Islet precursor cell (in vitro differentiated cells): ENCODE measurements around the gene LPA.
"Not testable (repeated sequence)": the region's sequence is repeated elsewhere in the genome, so short reads cannot be mapped to it uniquely, and the experiment has no call there.

Experiments
- DNase-seq: peaks from one replicate; pipeline ENCODE4 v3.0.0-alpha.2; 2018

LPA gene

DNA sequence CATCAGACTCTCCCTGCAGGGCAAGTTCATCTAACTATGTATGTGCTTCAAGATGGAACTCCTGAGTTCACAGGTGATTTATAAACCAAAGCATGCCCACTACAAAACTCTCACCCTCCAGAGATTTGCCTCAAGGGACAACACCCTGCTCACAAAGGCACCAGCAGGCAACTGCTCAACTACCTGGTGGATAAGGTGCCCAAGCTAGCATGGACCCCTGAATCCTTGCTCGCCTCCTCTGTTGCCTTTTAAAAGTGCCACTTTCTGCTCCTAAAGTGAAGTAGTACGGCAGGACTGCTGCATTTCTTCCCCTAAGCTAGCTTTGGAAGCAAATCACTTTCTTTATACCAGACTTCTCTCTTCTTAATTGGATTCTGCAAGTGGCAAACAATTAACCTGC is 1.2 kb downstream of the LPA start:
- no peak for DNase-seq

DNA sequence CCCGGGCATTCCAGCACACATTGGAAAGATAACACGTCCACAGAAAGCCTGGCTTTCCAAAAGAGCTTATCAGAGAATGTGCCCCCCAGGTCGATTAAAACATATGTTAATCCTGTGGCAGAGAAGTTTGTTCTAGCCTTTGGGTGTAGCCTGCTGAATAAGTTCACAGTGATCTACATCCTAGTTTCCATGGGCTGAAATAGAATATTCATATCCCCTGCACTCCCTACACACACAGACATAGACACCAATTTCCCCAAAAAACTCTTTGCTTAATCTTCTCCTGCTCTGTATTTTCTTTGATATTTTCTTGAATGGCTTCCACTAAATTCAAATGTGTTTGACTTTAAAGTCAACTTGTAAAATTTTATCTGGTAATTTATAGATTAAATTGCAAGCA is 1.6 kb downstream of the LPA start:
- DNase-seq: no peak

DNA sequence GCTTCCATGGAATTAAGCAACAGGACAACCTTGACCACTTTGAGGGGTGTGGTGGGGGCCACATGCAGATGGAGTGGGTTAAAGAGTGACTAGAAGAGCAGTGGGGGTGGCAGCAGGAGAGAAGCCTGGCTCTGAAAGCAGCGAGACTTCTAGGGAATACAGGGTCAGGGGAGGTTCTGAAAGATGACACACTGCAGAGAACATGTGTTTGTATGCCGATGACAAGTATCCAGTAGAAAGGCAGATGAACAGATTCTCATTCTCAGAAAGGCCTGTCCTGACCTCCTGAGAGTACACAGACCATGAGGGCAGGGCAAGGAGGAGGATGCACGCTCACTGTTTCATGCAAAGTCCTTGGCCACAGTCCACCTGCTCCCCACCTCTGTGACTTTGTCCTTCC is 2.9 kb downstream of the LPA start:
- DNase-seq: no peak

DNA sequence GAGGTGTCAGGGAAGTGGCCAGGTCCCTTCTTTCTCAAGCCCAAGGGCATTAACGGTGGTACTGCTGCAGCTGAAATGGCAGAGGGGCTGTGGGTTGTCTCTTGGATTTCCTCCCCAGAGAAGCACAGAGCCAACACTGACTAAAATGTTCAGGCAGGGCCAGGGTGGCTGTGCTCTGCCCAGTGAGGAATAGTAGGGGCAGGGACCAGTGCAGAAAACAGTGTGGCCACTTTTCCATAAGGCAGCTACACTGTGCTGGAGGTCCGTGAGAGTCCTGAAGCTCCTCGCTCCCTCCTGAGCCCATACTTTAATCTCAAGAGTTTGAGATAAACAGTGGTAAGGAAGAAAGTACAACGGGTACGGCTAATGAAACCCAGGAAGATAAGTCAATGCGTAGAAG is 4.5 kb downstream of the LPA start:
- DNase-seq: no peak

DNA sequence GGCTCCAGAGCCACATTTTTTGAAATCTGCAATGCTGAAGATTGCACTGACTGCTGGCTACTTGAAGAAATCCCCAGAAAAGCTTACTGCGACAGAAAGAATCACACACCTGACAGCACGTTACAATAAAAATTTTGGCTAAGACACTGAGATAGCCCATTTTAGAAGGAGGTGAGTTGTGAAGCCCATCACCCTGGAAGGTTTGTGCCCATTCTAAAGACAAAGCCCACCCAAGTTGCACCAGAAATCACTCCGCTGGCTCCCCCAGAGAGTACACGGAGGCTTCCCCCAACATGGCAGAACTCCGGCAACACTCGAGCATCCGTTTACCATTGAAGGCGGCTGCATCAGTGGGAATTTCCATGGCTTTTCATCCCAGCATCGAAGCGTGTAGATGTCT is 29.4 kb downstream of the LPA start:
- DNase-seq: no peak

DNA sequence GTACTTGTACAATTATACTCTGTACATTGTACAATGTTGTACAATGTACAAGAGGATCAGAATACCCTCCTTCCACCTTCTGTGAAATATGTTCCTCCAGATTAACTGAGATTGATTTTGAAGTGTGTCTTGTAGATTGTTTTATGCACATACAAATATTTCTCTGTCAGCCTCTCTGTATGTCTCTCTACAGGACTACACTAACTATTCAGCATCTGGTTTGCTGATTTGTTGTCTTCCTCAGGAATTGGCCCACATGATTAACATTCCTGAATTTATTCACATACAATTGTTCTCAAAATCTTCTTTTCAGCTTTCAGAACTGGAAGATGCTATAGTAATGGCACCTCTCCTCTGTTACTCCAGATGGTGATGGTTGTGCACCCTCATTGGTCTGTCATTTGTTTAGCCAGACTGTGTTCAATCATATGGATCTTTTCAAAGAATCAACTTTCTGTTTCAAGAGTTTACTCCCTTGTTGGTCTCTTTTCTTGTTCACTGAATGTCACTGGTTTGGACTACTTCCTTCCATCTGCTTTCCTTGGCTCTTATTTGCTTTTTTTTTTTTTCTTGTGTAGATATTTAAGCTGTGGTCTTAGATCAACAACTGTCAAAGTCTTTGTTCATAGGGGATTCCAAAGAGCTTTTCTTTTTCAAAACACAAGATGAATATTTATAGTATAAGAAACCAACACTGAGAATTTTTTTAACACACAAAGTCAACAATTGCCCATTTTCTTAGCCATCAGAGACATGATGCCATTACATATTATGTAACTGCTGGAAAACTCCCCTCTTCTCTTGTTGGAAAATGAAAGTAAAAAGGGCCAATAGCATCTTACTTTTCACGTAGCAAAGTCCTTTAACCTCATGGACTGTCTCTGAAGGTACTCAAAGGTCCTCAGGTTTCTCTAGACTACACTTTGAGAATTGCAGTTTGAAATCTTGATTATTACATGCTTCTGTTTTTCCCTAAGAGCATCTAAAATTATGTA is 67.9 kb downstream of the LPA start:
- DNase-seq: no peak

DNA sequence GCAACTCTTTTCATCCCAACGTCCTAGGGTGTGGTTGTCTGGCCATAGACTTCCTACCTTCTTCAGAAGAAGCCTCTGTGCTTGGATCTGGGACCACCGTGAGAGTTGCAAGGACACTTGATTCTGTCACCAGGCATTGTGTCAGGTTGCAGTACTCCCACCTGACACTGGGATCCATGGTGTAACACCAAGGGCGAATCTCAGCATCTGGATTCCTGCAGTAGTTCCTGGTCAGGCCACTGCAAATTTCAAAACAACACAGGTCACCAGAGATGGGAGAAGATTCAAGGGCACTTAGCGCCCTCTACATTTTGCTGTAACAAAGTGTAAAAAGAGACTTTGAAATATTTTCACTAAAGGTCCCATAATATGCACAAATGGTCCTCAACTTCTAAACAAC is 68.8 kb downstream of the LPA start:
- not testable (repeated sequence) for DNase-seq

DNA sequence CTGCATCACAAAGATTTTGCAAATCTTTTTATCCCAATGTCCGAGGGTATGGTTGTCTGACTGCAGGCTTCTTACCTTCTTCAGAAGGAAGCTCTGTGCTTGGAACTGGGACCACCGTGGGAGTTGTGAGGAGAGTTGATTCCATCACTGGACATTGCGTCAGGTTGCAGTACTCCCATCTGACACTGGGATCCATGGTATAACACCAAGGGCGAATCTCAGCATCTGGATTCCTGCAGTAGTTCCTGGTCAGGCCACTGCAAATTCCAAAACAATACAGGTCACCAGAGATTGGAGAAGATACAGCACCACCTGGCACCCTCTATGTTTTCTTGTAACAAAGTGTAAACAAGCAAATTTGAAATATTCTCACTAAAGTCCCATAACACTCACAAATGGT is 77.7 kb downstream of the LPA start:
- no peak for DNase-seq

DNA sequence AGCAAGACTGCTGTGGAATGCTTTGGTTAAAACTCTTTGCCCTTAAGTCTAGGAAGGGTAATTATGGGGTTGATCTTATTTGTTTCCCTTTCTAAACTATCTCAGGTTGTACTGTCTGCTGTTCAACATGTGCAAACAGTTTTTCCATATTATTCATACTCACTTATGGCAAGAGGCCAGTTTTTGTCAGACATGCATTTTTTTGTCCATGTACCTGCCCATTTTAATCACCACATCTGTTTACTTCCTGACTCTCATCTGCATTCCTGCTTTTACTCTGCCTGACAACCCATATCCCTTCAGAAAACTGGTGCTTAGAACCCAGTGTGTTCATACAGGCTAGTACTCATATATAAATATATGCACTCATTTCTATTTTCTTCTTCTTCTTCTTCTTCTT is 80.3 kb downstream of the LPA start:
- no peak for DNase-seq

DNA sequence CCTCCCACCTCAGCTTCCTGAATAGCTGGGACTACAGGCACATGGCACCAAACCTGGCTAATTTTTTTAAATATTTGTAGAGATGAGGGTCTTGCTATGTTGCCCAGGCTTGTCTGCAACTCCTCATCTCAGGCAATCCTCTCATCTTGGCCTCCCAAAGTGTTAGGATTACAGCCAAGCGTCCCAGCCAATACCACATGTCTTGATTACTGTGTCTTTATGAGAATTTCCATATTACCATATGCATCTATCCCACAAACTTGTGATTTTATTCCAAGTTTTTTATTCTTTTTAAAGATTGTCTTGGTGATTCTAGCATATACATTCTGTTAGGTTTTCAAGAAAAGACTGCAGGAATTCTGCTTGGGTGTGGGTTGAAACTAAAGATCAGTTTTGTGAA is 82.7 kb downstream of the LPA start:
- no peak for DNase-seq

DNA sequence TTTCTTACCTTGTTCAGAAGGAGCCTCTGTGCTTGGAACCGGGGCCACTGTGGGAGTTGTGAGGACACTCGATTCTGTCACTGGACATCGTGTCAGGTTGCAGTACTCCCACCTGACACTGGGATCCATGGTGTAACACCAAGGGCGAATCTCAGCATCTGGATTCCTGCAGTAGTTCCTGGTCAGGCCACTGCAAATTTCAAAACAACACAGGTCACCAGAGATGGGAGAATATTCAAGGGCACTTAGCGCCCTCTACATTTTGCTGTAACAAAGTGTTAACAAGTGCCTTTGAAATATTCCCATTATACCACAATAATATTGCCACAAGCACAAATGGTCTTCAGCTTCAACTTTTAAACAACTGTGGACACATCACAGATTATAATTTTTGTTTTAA is 85.6 kb downstream of the LPA start:
- not testable (repeated sequence) for DNase-seq

DNA sequence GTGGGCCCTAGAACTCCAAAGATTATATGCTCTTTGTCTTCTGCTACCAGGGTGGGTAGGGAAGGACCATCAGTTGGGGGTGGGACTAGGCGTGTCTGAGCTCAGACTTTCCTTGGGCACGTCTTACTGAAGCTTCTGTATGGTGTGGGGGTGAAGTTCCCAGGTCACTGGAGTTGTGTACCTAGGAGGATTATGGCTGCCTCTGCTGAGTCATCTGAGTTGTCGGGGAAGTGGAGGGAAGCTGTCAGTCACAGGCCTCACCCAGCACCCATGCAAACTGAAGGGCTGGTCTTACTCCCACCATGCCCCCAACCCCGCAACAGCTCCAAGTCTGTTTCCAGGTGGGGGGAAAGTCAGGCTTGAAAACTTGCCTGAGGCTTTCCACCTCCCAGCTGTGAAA is 90.1 kb downstream of the LPA start:
- no peak for DNase-seq

DNA sequence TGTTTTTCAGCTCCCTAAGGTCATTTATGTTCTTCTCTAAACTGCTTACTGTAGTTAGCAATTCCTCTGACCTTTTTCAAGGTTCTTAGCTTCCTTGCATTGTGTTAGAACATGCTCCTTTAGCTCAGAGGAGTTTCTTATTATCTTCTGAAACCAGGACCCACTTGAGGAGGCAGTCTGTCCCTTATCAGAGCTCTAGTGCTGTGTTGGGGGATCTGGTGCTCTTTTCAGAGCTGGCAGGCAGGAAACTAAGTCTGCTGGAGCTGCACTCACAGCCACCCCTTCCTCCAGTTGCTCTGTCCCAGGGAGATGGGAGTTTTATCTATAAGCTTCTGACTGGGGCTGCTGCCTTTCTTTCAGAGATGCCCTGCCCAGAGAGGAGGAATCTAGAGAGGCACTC is 92.9 kb downstream of the LPA start:
- not testable (repeated sequence) for DNase-seq

DNA sequence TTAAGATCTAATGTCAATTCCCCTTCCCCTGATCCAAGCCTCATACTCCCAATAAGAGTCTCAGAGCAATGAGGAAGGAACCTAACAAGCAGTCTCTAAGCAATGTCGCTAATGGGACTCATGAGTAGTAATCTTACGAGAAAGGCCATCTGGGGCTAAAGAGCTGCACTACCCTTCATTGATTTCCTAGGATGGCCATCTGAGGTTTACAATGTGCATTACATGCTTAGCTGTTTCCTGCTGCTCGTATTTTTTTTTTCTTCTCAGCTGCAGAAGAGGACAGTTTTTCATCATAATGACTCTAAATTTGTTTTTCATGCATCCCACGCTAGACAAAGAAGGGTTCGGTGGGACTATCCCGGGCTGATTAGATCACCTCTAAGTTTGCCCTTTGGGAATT is 119.3 kb downstream of the LPA start:
- DNase-seq: no peak

DNA sequence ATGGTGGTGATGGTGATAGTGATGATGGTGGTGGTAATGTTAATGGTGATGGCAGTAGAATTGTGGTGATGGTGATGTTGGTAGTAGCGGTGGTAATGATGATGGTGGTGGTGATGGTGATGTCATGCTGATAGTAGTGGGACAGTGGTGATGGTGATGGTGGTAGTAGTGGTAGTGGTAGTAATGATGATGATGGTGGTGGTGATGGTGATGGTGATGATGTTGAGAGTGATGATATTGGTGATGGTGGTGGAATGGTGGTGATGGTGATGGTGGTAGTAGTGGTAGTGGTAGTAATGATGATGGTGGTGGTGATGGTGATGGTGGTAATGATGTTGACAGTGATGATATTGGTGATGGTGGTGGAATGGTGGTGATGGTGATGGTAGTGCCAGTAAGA is 128.8 kb downstream of the LPA start:
- peak; percentile 12 for DNase-seq

DNA sequence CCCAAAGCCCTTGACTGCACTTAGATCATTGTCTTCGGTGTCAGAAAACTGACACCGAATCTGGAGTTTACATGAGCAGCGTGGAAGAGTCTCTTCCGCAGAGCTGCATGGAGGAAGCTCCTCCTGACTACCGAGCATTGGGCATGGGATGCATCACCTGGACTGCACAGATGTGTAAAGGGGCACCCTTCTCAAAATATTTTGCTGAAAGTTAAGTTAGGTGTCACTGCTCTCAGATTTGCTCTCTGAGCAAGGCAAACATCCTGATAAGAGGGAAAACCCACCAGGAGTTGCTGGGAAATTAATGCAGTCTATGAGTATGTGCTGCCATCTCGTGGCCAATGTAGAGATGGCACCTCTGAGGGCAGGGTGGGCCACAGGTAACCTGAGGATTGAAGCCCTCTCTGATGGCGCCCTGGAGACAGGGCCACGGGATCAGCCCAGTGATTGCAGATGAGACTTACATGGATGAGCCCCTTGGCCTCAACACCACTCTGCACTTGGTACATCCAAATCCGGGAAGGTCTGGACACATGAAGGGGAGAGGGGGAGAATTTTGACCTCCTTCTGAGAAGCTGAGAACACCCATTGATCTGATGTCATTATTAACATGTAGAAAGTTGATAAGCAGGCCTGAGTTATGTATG is 129.9 kb downstream of the LPA start:
- peak; percentile 77 for DNase-seq

DNA sequence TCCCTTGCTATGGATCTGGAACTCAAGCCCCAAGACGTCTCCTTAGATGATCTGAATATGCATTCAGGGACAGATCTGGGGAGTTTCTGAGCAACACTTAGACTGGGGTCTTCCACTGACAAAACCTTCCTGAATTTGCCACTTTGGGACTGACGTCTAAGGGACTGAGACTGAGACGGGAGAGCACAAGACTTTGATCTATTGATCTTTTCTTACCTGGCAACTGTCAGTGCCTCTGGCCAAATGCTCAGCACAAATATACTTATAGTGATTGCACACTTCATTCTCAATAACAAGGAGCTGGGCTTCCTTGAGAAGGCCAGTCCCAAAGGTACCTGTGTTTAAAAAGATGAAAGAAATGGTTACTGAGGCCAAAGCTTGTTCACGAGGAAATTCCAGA is 131.8 kb downstream of the LPA start:
- no peak for DNase-seq

DNA sequence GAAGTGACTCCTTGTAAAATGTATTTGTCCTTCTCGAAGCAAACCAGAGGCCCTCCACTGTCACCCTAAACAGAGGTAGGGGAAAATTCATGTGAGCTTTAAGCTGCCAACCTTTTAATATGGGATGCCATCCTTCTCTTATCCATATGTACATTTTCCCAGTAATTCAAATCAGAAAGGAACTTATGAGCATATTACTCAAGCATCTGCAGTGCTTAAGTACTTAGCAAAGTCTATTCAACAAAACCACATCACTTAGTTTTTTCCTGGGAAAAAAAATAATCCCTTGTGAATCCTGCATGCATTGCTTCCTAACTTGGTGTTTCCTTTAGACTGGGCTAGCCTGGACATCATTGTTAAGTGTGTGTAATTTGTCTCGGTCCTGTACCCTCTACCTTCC is 132.2 kb downstream of the LPA start:
- no peak for DNase-seq

DNA sequence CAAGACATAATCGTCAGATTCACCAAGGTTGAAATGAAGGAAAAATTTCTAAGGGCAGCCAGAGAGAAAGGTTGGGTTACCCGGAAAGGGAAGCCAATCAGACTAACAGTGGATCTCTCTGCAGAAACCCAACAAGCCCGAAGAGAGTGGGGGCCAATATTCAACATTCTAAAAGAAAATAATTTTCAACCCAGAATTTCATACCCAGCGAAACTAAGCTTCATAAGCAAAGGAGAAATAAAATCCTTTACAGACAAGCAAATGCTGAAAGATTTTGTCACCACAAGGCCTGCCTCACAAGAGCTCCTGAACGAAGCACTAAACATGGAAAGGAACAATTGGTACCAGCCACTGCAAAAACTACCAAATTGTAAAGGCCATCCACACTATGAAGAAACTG is 134.6 kb downstream of the LPA start:
- DNase-seq: not testable (repeated sequence)

DNA sequence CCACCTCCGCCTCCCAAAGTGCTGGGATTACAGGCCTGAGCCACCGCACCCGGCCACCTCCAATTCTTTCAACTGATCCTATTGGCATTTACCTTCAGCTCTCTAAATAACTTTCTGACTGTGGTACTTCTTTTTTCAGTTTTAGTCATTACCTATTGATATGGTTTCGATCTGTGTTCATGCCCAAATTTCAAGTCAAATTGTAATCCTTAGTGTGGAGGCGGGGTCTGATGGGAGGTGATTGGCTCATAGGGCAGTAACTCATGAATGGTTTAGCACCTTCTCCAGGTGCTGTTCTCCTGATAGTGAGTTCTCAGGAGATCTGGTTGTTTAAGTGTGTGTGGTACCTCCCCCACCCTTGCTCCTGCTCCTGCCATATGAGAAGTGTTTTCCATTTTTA is 140.9 kb downstream of the LPA start:
- no peak for DNase-seq

DNA sequence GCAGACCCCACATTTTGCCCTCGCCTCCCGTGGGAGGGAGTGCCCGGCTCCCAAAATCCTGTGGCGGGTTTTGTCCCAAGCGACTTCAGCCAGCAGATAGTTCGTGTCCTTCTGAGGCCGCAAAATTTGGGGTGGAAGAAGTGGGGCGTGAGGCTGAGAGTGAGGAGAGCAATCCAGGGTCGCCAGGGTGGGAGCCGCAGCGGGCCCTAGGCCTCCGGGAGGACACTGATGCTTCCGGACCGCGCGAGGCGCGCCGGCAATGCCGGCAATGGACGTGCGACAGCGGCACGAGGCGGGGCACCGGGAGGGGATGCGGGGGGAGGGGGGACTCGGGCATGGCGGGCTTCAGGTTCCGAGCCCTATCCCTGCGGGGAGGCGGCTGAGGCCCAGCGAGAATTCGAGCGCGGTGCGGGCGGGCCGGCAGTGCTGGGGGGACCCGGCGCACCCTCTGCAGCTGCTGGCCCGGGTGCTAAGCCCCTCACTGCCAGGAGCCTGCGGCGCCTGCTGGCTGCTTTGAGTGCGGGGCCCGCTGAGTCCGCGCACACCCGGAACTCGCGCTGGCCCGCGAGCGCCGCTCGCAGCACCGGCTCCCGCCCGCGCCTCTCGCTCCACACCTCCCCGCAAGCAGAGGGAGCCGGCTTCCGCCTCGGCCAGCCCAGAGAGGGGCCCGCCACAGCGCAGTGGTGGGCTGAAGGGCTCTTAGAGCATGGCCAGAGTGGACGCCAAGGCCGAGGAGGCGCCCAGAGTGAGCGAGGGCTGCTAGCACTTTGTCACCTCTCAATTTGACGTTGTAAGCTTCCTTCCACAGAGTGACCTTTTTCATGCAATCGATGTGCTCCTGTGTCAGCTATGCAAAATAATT is 143.8 kb downstream of the LPA start:
- DNase-seq: peak; percentile 89

DNA sequence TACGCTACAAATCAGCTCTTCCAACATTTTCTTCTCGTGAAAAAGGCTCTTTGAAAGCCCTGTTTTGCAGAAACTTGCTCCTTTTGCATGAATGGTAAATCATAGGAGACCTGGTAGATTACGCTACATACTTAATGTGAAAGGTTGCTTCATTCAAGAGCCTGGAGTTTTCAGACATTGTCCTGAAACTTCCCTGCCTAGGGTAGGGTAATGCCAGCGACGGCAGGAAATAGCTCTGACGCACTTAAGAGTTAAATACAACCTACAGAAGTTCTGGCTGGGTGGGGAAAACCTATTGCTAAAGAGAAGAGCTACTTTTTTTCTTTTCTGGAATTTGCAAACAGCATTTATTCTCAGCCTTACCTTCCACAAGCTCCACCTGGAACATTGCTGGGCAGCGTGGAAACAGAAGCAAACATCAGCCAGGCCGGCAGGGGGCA is 144.5 kb downstream of the LPA start:
- no peak for DNase-seq

DNA sequence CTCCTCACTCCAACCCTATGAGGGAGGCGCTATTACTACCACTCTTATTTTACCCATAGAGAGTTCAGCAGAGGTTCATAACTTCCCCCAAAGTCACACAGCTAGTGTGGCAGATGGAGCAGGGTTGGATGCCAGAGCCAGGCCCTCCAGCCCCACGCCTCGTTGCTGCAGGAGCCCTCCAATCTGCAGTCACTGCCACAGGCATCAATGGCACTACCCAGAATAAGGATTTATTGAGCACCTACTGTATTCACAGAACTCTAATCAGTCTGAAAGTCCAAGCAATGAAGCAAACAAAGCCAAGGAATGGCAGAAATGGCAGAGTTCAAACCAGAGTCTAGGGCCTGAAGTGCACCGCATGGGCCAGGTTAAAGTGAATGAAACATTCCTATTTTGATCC is 144.9 kb downstream of the LPA start:
- no peak for DNase-seq
